Measurements from ENCODE around the gene TTLL10.

The TTLL10 gene

GRCh38 chr1:1166642-1167397 lies 6.9 kb upstream of the TTLL10 start:
- H3K27ac Mint-ChIP-seq: no peak overlapping the region
- no peaks in the 10 kb centered on the region for H3K9me3 Mint-ChIP-seq
- H3K27me3 Mint-ChIP-seq: peaks cover 14 to 21% of the 10 kb centered on the region in 2 donors
- no peak for DNase-seq
- no peak overlapping the region for H3K4me3 Mint-ChIP-seq
- ATAC-seq (replicated peaks): no peak
- H3K4me1 Mint-ChIP-seq (ENCODE audit: low read depth in 2 of 2): peaks cover 2 to 6% of the 10 kb centered on the region in 2 donors
- H3K36me3 Mint-ChIP-seq (ENCODE audit: insufficient read depth): no peaks in the 10 kb centered on the region

- Mint-ChIP-seq H3K9me3 (no peaks in the 10 kb centered on the region), H3K36me3 (ENCODE audit: insufficient read depth) (no peaks in the 10 kb centered on the region), H3K27me3 (peaks cover 18 to 27% of the 10 kb centered on the region in 2 donors), H3K4me3 (no peak overlapping the region), H3K27ac (no peak overlapping the region), H3K4me1 (ENCODE audit: low read depth in 2 of 2) (peaks cover 6% of the 10 kb centered on the region in 2 donors)
- DNase-seq: no peak
- ATAC-seq (replicated peaks): no peak
These were observed 6.3 kb upstream of the TTLL10 start for GRCh38 chr1:1167398-1167821.

- ATAC-seq (replicated peaks) (no peak), DNase-seq (no peak)
- Mint-ChIP-seq H3K27ac (no peak overlapping the region), H3K9me3 (no peaks in the 10 kb centered on the region), H3K36me3 (ENCODE audit: insufficient read depth) (no peaks in the 10 kb centered on the region), H3K4me1 (ENCODE audit: low read depth in 2 of 2) (peaks cover 6% of the 10 kb centered on the region in 2 donors), H3K4me3 (no peak overlapping the region), H3K27me3 (peaks cover 18 to 29% of the 10 kb centered on the region in 2 donors)
These were observed 5.7 kb upstream of the TTLL10 start for GRCh38 chr1:1167841-1168450.

- H3K9me3 Mint-ChIP-seq: no peaks in the 10 kb centered on the region
- peaks cover 6 to 8% of the 10 kb centered on the region in 2 donors for H3K4me1 Mint-ChIP-seq (ENCODE audit: low read depth in 2 of 2)
- H3K4me3 Mint-ChIP-seq: no peak overlapping the region
- DNase-seq (no peak), ATAC-seq (replicated peaks) (no peak)
- H3K36me3 Mint-ChIP-seq (ENCODE audit: insufficient read depth): no peaks in the 10 kb centered on the region
- H3K27ac Mint-ChIP-seq: no peak overlapping the region
- H3K27me3 Mint-ChIP-seq: peaks cover 18 to 29% of the 10 kb centered on the region in 2 donors
These were observed 4.9 kb upstream of the TTLL10 start for GRCh38 chr1:1168451-1169411.

GRCh38 chr1:1169429-1170214 lies 4.1 kb upstream of the TTLL10 start:
- DNase-seq (no peak), ATAC-seq (replicated peaks) (no peak)
- H3K27me3 Mint-ChIP-seq: peaks cover 18 to 29% of the 10 kb centered on the region in 2 donors
- H3K36me3 Mint-ChIP-seq (ENCODE audit: insufficient read depth): no peaks in the 10 kb centered on the region
- H3K4me1 Mint-ChIP-seq (ENCODE audit: low read depth in 2 of 2): peaks cover 6 to 8% of the 10 kb centered on the region in 2 donors
- peak overlapping the region in 1 of 2 donors; percentile 25 for H3K4me3 Mint-ChIP-seq
- no peaks in the 10 kb centered on the region for H3K9me3 Mint-ChIP-seq
- H3K27ac Mint-ChIP-seq: peak overlapping the region in 1 of 2 donors; percentile 17

GRCh38 chr1:1170215-1171091 lies 3.2 kb upstream of the TTLL10 start:
- peak overlapping the region in 1 of 2 donors; percentile 17 for H3K27ac Mint-ChIP-seq
- peaks cover 5 to 8% of the 10 kb centered on the region in 2 donors for H3K4me1 Mint-ChIP-seq (ENCODE audit: low read depth in 2 of 2)
- no peaks in the 10 kb centered on the region for H3K9me3 Mint-ChIP-seq
- peak overlapping the region in 1 of 2 donors; percentile 25 for H3K4me3 Mint-ChIP-seq
- H3K27me3 Mint-ChIP-seq: peaks cover 17 to 25% of the 10 kb centered on the region in 2 donors
- DNase-seq: no peak
- H3K36me3 Mint-ChIP-seq (ENCODE audit: insufficient read depth): peaks cover 2% of the 10 kb centered on the region
- ATAC-seq (replicated peaks): no peak

GRCh38 chr1:1171161-1171545 lies 2.5 kb upstream of the TTLL10 start:
- Mint-ChIP-seq H3K9me3 (no peaks in the 10 kb centered on the region), H3K27ac (no peak overlapping the region), H3K36me3 (ENCODE audit: insufficient read depth) (peaks cover 2% of the 10 kb centered on the region), H3K27me3 (peaks cover 11 to 18% of the 10 kb centered on the region in 2 donors), H3K4me3 (no peak overlapping the region), H3K4me1 (ENCODE audit: low read depth in 2 of 2) (peaks cover 0 to 5% of the 10 kb centered on the region in 2 donors)
- ATAC-seq (replicated peaks): no peak
- no peak for DNase-seq

- H3K36me3 Mint-ChIP-seq (ENCODE audit: insufficient read depth): peaks cover 2% of the 10 kb centered on the region
- peak in 2 of 3 experiments; percentile 22 to 26 for DNase-seq
These were observed 1.9 kb upstream of the TTLL10 start for GRCh38 chr1:1171546-1172340.

GRCh38 chr1:1173061-1173792 lies 453 bp upstream of the TTLL10 start:
- DNase-seq: no peak
- H3K4me3 Mint-ChIP-seq: peak overlapping the region; percentile 14 to 18
- peaks cover 0 to 5% of the 10 kb centered on the region in 2 donors for H3K4me1 Mint-ChIP-seq (ENCODE audit: low read depth in 2 of 2)
- no peak for ATAC-seq (replicated peaks)
- H3K36me3 Mint-ChIP-seq (ENCODE audit: insufficient read depth): peaks cover 2% of the 10 kb centered on the region
- H3K27me3 Mint-ChIP-seq: peaks cover 19 to 29% of the 10 kb centered on the region in 2 donors
- no peaks in the 10 kb centered on the region for H3K9me3 Mint-ChIP-seq
- H3K27ac Mint-ChIP-seq: no peak overlapping the region

More at GRCh38 chr1:1171546-1172340, 1.9 kb upstream of the TTLL10 start:
- Mint-ChIP-seq H3K27ac (peak overlapping the region in 1 of 2 donors; percentile 66), H3K4me3 (peak overlapping the region in 1 of 2 donors; percentile 46), H3K9me3 (no peaks in the 10 kb centered on the region), H3K27me3 (peaks cover 14 to 23% of the 10 kb centered on the region in 2 donors), H3K4me1 (ENCODE audit: low read depth in 2 of 2) (peaks cover 0 to 5% of the 10 kb centered on the region in 2 donors)
- ATAC-seq (replicated peaks): peak; percentile 63

GRCh38 chr1:1175221-1176062 lies 1.8 kb downstream of the TTLL10 start:
- no peak overlapping the region for H3K4me3 Mint-ChIP-seq
- no peak for DNase-seq
- H3K27ac Mint-ChIP-seq: no peak overlapping the region
- H3K4me1 Mint-ChIP-seq (ENCODE audit: low read depth in 2 of 2): peaks cover 0 to 5% of the 10 kb centered on the region in 2 donors
- H3K36me3 Mint-ChIP-seq (ENCODE audit: insufficient read depth): peaks cover 2% of the 10 kb centered on the region
- peaks cover 12 to 20% of the 10 kb centered on the region in 2 donors for H3K27me3 Mint-ChIP-seq
- H3K9me3 Mint-ChIP-seq: no peaks in the 10 kb centered on the region
- ATAC-seq (replicated peaks): no peak

Measured in effector memory CD8-positive, alpha-beta T cell (primary cell).